DLD1 (cell line): Measurements from ENCODE around the gene PARVG.

ENCODE experiments used
- in situ Hi-C: cut with HindIII; loops from 2 replicates; pipeline ENCODE4 v1.10.0; 2017; ENCODE audit warnings: low sequenced_read_pairs

PARVG gene

DNA sequence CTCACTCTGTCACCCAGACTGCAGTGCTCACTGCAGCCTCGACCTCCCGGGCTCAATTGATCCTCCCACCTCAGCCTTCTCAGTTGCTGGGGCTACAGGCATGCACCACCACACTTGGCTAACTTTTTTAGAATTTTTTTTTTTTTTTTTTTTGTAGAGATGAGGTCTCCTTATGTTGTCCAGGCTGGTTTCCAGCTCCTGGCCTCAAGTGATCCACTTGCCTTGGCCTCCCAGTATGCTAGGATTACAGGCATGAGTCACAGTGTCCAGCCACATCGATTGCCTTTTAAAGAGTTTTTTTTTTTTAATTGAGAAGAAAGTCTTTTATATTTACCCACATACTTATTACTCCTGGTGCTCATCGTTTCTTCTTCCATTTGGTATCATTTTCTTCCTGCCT is 30.0 kb downstream of the PARVG start:
- in situ Hi-C loops = no loop called here

DNA sequence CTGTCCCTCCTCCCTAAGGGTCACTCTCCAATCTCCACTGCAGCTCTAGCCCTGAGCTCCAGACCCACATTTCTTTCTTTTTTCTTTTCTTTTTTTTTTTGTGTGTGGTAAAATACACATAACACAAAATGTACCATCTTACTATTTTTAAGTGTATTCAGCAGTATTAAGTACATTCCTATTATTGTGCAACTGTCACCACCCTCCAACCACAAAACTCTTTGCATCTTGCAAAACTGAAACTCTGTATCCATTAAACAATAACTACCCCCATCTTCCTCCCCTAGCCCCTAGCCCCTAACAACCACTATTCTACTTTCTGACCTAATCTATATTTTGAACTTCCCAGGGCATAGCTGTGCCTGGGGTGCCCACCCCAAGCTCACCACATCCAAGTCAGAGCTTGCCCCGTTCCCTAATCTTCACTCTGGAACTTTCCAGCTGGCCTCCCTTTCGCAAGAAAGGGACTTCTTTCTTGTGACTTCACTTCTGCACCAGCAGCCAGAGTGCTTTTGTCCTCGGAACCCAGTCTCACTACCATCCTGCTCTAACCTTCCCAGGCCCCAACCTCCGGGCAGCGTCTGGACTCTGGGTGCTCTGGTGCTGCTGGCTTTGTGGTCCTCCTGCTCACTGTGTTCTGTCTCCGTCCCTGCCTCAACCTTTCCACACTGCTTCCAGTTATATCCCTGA is 30.7 kb downstream of the PARVG start:
- in situ Hi-C loops = no loop called here

DNA sequence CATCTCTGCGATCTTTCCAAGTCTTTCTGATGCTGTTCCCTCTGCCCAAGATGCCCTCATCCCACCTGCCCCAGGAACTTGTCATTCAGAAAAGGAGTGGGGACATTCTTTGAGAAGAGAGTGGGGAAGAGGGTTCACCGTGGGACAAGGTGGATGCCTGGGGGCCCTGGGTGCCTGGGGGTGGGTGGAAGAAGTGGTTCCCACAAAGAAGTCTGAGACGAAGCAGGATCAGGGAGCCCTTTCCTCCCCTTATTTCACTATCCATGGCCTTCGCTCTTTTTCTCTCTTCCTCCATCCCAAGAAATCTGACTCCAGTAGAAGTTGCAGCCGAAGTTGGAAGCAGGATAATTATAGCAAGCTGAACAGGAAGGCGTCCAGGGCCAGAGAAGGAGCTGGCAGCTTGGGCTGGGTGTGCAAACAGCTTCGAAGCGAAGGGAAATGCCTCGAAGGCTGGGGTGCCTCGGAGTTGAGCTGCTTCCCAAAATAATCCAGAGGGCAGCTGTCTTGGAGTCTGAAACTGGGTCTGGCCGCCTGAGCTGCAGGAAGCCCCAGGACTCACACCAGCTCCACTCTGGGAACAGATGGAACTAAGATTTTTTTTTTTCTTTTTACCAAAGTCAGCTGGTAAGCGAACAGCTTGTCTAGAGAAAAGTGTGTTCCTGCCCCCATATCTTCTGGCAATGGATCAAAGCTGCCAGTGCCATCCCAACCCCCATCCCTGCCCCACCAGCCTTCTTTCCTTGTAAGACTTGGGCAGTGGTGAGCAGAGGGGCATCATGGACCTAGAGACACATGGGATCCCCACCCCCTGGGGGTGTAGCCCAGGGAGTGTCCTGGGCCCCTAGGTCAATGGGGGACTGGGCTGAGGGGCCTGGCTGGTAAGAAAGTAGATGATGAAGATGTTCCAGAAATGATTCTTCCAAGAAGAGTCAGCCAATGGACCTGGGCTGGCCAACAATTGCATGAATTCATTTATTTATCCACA is 31.5 kb downstream of the PARVG start:
- in situ Hi-C loops = no loop called here

DNA sequence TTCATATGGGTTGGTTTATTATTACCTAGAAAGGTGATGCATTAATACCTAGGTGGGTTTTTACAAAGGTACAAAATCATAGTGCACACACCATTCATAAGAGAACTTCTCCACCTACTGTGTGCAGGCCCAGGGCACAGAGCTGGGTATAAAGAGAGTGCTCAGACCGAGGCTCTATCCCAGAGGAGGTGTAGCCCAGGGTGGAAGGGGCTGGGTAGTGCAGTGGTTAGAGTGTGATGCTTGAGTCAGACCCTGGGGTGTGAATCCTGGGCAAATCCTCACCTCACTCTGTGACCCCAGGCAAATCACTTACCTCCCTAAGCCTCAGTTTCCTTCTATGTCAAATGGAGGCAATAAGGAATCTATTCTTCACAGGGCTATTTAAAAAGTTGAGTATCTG is 32.2 kb downstream of the PARVG start:
- in situ Hi-C loops = no loop called here

DNA sequence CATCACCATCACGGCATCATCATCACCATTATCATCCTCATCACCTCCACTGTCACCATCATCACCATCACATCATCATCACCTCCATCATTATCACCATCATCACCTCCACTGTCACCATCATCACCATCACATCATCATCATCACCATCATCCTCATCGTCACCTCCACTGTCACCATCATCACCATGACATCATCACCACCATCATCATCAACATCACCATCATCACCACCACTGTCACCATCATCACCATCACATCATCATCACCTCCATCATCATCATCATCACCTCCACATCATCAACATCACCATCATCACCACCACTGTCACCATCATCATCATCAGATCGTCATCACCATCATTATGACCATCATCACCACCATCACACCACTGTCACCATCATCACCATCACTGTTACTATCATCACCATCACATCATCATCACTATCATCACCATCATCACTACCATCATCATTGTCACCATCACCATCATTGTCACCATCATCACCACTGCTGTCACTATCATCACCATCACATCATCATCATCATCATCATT is 32.8 kb downstream of the PARVG start:
- in situ Hi-C loops = no loop called here

DNA sequence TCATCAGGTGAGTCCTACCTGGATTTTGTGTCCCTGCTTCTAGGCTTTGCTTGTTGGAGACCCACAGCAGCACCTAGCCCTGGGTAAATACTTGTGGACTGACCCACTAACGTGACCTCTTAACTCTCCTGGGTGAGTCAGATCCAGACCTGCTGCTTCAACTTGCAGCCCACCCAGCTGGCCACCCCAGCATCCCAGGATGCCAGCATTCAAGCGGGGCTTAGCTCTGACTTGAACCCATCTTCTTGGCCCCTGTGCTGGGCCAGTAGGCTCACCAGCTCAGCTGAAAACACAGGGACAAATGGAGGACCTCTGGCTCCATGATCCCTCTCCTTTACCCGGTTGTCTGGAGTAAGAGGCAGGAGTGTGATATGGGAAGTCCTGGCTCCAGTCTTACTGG is 33.5 kb downstream of the PARVG start:
- in situ Hi-C loops = no loop called here

DNA sequence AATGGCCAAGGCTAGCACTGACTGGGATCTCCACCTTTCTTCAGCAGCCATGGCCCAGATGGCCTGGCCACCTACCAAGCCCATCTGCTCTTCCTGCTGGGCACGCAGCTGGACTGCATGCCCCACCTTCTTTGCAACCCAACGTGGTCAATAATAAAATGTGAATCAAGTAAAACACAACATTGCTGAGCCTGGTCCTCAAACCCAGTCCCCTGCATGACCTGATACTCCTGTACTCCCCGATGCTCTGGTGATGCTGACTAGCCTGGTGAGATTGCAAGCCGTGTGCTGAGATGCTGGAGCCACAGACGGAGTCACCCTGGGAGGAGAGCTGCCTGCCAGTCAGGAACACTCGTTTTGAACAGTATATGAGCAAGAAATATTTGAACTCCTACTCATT is 34.0 kb downstream of the PARVG start:
- in situ Hi-C loops = no loop called here

DNA sequence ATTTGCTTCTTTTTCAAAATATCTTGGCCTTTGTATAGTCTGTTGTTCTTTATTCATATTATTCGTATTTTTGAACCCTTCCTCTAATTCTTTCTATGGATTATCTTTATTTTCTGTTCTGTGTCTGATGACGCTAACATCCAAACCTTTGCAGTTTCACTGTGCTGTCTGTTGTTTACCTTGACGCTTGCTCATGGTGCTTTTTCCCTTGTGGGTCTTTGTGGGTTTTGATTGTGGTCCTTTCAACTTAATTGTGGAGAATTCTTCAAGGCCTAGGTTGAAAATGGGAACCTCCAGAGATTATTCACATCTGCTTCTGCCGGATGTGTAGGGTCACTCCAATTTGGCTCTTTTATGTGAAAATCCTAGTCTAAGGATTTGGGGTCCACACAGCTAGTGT is 34.6 kb downstream of the PARVG start:
- in situ Hi-C loops = no loop called here

DNA sequence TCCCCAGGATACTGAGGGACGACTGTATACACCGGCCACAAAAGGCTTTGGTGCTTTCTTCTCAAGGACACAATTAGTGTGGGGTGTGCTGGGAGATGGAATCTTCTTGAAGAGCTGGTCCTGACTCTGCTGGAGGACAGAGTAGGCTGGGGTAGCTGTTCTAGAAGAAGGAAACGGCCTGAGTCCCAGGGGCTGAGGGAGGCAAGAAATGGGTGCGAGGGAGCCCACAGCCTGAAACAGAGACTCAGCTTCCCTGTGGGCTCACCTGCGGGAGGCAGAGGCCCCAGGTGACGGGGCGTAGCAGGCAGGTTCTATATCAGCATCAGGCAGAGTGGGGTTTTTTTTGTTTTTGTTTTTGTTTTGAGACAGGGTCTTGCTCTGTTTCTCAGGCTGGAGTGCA is 36.6 kb downstream of the PARVG start:
- in situ Hi-C loops = no loop called here

DNA sequence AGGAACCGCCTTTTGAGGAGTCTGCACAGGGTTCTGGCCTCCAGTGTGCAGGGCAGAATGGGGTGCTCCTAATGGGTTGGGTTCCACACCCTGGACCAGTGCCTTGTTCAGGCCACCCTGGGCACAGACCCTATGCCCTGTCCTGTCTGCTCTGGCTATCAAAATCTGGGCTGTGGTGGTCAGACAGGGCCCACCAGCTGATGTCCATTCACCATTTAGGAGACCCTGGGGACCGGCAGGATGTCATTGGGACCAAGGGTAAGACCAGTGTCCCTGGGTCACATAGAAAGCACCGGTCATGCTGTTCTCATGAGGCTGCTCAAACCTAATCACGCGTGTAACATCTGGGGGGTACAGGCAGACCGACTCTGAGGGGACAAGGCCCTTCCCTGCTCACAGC is 37.3 kb downstream of the PARVG start:
- in situ Hi-C loops = no loop called here

DNA sequence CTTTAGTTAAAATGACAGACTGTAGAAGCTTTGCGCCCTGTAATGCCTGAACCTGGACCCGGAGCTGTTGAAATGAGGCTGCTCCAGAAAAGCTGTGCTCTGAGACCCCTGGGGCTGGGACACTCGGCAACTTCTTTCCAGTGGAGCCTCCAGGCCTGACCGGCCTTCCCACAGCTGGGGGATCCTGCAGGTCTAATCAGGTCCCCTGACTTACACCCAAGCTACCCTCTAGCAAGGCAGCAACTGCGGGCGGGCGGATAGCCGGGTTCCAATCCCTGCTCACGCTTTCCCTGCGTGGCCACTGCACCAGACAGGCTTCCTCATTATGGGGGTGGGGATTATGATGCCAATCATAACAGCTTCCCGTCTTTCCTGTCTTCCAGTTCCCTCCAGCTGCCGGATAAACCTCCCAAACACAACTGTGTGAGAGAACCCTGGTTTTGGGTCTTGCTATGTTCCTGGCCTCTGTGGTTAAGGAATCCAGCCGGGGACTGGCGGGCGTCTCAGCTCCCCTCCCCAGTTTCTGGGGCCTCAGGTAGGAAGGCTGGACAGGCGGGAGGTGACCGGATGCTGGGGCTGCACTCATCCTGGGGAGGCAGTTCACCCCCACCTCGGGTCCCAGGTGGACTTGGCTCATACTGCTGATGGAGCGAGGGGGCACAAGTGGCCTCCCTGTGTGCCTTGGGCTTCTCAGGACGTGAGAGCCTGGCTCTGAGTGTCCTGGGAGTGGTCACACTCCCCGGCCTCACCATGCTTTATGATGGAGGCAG is 38.6 kb downstream of the PARVG start:
- in situ Hi-C loops = no loop called here

DNA sequence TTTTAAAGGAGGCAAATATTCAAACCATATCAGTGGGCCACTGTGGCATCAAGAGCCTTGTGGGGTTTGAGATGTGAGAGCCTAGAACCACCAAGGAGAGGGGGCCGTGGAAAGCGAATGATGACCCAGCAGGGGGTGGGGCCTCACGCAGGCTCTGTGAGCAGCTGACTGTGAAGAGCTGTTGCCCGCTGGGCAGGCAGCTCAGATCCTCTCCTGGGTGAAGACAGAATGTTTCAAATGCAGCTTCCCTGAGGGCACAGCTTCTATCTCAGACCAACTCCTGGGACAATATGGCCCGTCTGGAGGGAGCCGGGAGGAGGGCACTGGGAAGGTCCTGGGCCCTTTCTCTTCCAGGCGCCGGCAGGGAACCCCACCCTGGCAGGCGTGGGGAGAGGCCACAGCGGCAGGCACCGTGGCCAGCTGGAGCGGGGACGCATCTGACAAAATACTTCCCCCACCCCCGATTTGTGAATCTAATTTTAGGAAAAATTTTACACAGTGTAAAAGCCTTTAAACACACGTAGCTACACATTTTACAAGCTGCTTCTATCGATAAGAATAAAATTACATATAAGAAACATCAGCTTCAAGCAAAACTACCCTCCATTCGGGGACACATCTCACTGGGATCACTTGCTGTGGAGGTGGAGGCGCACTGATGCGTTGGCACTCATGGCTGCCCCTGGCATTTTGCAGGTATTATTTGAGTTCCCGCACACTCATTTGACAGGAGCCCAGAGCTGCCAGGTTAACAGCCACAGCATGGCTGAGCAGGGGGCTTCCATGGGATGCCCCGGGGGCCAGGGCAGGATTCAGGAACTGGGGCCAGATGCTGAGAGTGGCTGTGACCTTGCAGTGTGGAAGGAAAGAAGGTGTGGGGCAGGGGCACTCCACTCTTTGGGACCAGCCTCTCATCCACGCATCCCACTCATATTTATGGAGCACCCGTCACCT is 40.3 kb downstream of the PARVG start:
- in situ Hi-C loops = no loop called here

DNA sequence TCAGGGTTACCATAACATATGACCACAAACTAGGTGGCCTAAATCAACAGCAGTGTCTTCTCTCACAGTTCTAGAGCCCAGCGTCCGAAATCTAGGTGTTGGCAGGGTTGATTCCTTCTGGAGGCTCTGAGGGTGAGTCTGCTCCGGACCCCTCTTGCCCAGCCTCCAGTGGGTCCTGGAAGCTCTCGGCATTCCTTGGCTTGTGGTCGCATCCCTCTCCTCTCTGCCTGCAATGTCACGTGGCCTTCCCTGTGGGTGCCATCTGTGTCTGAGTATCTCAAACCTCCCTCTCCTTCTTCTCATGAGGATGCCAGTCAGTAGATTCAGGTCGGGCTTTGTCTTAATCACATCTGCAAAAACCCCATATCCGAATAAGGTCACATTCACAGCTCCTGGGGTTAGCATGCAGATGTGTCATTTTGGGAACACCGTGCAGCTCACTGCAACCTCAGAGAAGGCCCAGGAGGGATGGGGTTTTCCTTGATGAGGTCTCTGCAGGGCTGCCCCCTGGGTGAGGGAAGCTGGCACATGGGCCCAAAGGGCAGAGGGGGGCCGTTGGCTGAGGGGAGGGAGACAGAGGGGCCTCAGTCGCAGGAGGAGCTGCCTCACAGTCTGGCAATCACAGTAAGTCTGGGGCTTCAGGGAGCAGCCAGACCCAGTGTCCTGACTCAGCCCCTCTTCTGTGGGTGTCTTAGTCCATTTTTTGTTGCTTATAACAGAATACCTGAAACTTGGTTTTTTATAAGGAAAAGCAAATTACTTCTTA is 41.2 kb downstream of the PARVG start:
- in situ Hi-C loops = no loop called here

DNA sequence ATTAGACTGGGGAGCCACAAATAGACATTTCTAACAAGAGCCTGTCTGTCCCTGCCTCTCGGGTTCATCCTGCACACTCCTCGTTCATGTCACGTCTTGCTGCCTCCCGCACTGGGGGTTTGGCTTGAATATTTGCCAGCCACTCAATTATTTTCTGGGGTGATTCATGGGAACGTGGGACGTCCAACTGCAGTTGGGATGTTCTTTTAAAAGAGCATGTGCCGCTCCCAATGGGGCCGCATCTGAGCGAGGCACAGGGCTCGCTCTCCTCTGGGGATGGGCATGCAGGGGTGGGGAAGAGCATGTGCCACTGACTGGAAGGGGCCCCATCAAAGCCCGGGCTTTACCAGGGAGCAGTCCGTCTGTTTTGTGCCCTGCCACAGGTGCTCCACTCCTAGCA is 43.4 kb downstream of the PARVG start:
- in situ Hi-C loops = no loop called here

DNA sequence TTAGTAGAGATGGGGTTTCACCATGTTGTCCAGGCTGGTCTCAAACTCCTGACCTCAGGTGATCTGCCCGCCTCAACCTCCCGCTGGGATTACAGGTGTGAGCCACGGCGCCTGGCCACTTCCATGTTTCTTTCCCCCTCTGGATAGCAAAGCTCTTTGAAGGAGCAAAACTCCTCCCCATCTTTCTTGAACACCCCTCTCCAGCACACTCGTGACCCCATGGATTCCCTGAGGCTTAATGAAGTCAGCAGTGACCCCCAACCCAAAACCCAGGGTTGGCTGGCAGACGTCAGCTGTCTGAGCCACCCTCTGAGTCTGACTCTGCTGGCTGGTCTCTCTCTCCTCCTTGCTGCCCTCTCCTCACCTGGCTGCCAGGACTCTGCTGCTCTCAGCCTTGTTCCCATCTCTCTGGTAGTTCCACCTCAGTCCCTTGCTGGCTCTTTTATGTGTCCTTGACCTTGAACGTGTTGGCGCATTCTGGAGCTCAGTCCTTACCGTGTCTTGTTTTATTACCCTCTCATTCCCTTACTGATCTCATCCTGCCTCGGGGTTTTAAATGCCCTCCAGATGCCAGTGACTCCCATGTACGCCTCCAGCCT is 44.5 kb downstream of the PARVG start:
- in situ Hi-C loops = no loop called here

DNA sequence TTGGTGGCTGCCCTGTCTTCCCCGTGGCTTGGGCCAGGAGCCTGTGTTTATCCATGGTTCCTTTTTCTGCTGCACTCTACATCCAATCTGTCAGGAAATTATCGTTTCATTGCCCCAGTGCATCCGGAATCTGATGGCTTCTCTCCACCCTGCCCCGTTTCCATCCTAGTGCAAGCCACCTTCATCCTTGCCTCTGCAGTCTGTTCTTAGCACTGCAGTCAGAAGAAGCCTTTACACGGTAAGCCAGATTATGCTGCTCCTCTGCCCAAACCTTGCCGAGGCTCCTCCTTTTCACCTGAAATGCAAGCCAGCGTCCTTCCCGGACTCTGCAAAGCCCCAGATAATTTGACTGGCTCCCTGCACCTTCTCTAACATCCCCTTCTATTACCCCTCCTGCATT is 45.1 kb downstream of the PARVG start:
- in situ Hi-C loops = no loop called here

DNA sequence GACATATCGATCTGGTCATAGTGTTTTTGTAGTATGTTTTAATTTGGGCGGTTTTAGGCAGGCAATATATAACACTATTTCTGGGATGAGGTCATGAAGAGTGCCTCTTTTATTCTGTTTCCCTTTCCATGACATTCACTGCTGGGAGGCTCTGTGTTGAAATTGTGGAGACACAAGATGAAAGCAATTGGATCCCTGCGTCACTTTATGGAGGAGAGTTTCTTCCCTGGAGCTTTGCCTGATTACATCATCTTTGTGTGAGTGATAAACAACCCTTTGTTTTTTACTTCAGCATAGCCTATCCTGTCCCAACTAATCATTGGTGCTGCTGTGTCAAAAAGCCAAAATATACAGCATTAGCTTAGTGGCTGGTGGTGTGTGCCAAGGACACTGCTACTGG is 48.6 kb downstream of the PARVG start:
- in situ Hi-C loops = no loop called here

DNA sequence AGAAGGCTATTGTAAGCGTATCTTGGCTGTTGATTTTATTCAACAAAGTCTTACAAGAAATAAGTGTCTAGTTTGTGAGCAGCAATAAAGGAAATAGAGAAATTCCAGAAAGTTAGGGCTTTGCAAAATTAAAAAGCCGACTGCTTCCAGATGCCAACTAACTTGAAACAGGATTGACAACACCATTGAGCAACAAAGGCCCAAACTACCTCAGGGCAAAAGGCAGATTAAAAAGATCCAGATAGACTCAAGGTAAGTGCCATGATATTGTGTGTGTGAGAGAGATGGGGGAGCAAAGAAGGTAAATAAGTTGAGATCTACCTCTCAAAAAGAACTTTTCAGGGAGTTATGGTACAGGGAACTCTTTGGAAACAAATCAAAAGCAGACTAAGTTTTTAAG is 49.1 kb downstream of the PARVG start:
- in situ Hi-C loops = no loop called here

DNA sequence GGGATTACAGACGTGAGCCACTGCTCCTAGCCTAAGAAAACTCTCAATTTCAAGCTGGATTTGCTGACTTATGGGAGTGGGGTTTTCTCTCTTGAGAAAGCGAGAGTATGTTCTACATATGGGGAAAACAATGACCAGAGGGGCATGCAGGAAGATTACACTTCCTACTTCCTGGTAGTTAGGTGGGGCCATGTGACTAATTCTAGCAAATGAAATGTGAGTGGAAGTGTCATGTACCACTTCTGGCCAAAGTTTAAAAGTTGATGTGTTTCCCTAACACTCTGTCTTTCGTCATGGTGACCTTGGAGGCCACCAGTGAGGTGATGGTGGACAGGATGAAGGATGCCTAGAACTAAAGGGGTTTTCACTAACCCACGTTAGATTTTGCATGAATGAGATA is 50.5 kb downstream of the PARVG start:
- in situ Hi-C loops = no loop called here
